A673 (cell line): ENCODE results near the gene SUSD5. TPM values are rescaled to one million over a fixed set of nuclear protein-coding genes. Genes with fewer than 3 reads are reported as not detected.
A peak's percentile ranks its signal among the peaks of the same experiment; 100 is the strongest.
"Not testable (repeated sequence)": the region's sequence is repeated elsewhere in the genome, so short reads cannot be mapped to it uniquely, and the experiment has no call there.

Source experiments
- BruUV-seq: library from RNA; stranded (reverse); fragments of 400-500 nt; replicated peaks from 2 replicates; lab custom pipeline; 2021; lab: Mats Ljungman, UMichigan
- CTCF ChIA-PET: fragments of 300-600 bp; sonication (Branson Sonifier 250); formaldehyde crosslinking; loops from one replicate; lab custom pipeline; 2022; ENCODE audit warnings: antibody characterized with exemption; lab: Charles Lee
- POLR2A ChIA-PET: fragments of 300-600 bp; sonication (Branson Sonifier 250); formaldehyde crosslinking; loops from one replicate; lab custom pipeline; 2022; ENCODE audit warnings: antibody characterized with exemption; ENCODE audit not compliant: low non-redundant PET; lab: Charles Lee
- DNase-seq: peaks from one replicate; pipeline ENCODE4 v3.0.0-alpha.2; 2015; ENCODE audit warnings: low spot score
- H3K27ac ChIP-seq: fragments of 200-600 bp; sonication (generic); 2 replicates; pipeline ENCODE4 v1.5.1; 2016; ENCODE audit warnings: mixed run types, low read depth, mild to moderate bottlenecking, mixed read lengths, antibody characterized with exemption, low read length; ENCODE audit not compliant: poor library complexity, severe bottlenecking
- H3K27me3 ChIP-seq: fragments of 200-600 bp; sonication (generic); replicated peaks from 2 replicates; pipeline ENCODE4 v1.6.1; 2017; ENCODE audit warnings: mixed run types, low read depth, mild to moderate bottlenecking, mixed read lengths, antibody characterized with exemption, low read length; ENCODE audit not compliant: insufficient read depth, poor library complexity
- H3K36me3 ChIP-seq: fragments of 200-600 bp; sonication (generic); 2 replicates; pipeline ENCODE4 v1.6.1; 2016; ENCODE audit warnings: mixed run types, mild to moderate bottlenecking, mixed read lengths, antibody characterized with exemption, low read length; ENCODE audit not compliant: insufficient read depth, poor library complexity, severe bottlenecking
- H3K4me1 ChIP-seq: fragments of 200-600 bp; sonication (generic); 2 replicates; pipeline ENCODE4 v1.6.1; 2017; ENCODE audit warnings: mixed run types, mild to moderate bottlenecking, mixed read lengths, antibody characterized with exemption, low read length; ENCODE audit not compliant: insufficient read depth, poor library complexity, severe bottlenecking
- H3K4me3 ChIP-seq: fragments of 200-600 bp; sonication (generic); 2 replicates; pipeline ENCODE4 v1.5.1; 2016; ENCODE audit warnings: low read depth, mixed run types, mild to moderate bottlenecking, mixed read lengths, low read length; ENCODE audit not compliant: poor library complexity, severe bottlenecking
- H3K9me3 ChIP-seq: fragments of 200-600 bp; sonication (generic); 2 replicates; pipeline ENCODE4 v1.6.1; 2016; ENCODE audit warnings: mixed run types, low read depth, mild to moderate bottlenecking, mixed read lengths, antibody characterized with exemption, low read length; ENCODE audit not compliant: poor library complexity, severe bottlenecking
- EZH2 ChIP-seq: fragments of 200-600 bp; sonication (generic); IDR thresholded peaks from 2 replicates; pipeline ENCODE4 v1.6.1; 2017; ENCODE audit warnings: borderline replicate concordance, low read depth, mild to moderate bottlenecking, mixed read lengths, antibody characterized with exemption, low read length; ENCODE audit not compliant: poor library complexity, severe bottlenecking
- intact Hi-C: fragments of 100-400 bp; cut with micrococcal nuclease; formaldehyde crosslinking; loops from one replicate; pipeline ENCODE4 v1.10.0; 2022; ENCODE audit not compliant: unreplicated experiment
- total RNA-seq: library from RNA; stranded (reverse); gene quantifications from 2 replicates; pipeline ENCODE4 v1.2.3, GENCODE V29; 2021
- TF ChIP-seq, protein P1 (sequence below): fragments of 300-800, 200-600 bp; sonication (generic); conservative IDR thresholded peaks from 2 replicates; pipeline ENCODE4 v1.5.1; 2017; ENCODE audit warnings: low read depth, mild to moderate bottlenecking, antibody characterized with exemption, low read length, moderate library complexity, mixed read lengths

Gene SUSD5
- total RNA-seq, 1 experiment from 2014 or later: 0.97 TPM

DNA sequence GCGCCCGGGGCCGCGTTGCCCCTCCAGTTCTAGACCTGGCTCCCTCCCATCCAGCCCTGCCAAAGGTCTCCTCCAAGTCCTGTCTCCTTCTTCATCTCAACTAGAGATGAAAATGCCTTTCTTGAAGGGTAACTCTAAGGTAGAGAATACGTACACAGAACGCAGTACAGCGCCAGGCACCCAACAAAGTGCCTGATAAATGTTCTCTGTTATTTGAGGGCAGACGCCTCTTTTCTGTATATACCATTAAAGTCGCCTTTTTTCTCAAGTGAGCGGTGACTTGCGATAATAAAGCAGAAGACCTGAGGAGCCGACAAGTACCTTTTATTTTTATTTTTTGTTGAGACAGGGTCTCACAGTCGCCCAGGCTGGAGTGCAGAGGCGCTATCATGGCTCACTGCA is 104.0 kb downstream of the SUSD5 start:
- POLR2A ChIA-PET: no interaction called here
- no peak for DNase-seq
- Histone ChIP-seq H3K4me3 (peak overlapping the region; percentile 72), H3K36me3 (no peaks in the 10 kb centered on the region), H3K9me3 (no peaks in the 10 kb centered on the region), H3K27me3 (no peaks in the 10 kb centered on the region), H3K27ac (peak overlapping the region; percentile 92), H3K4me1 (peaks cover 3% of the 10 kb centered on the region)
- intact Hi-C loops: no loop called here
- no TSS peak for BruUV-seq
- TF ChIP-seq, protein P1, sequence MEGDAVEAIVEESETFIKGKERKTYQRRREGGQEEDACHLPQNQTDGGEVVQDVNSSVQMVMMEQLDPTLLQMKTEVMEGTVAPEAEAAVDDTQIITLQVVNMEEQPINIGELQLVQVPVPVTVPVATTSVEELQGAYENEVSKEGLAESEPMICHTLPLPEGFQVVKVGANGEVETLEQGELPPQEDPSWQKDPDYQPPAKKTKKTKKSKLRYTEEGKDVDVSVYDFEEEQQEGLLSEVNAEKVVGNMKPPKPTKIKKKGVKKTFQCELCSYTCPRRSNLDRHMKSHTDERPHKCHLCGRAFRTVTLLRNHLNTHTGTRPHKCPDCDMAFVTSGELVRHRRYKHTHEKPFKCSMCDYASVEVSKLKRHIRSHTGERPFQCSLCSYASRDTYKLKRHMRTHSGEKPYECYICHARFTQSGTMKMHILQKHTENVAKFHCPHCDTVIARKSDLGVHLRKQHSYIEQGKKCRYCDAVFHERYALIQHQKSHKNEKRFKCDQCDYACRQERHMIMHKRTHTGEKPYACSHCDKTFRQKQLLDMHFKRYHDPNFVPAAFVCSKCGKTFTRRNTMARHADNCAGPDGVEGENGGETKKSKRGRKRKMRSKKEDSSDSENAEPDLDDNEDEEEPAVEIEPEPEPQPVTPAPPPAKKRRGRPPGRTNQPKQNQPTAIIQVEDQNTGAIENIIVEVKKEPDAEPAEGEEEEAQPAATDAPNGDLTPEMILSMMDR: no peak
- no peak for TF ChIP-seq EZH2
- CTCF ChIA-PET: interaction anchor here (0.9 kb wide), 1 partner anchor 167 kb away, joined by 3 read pairs; no protein-coding TSS in a partner anchor

DNA sequence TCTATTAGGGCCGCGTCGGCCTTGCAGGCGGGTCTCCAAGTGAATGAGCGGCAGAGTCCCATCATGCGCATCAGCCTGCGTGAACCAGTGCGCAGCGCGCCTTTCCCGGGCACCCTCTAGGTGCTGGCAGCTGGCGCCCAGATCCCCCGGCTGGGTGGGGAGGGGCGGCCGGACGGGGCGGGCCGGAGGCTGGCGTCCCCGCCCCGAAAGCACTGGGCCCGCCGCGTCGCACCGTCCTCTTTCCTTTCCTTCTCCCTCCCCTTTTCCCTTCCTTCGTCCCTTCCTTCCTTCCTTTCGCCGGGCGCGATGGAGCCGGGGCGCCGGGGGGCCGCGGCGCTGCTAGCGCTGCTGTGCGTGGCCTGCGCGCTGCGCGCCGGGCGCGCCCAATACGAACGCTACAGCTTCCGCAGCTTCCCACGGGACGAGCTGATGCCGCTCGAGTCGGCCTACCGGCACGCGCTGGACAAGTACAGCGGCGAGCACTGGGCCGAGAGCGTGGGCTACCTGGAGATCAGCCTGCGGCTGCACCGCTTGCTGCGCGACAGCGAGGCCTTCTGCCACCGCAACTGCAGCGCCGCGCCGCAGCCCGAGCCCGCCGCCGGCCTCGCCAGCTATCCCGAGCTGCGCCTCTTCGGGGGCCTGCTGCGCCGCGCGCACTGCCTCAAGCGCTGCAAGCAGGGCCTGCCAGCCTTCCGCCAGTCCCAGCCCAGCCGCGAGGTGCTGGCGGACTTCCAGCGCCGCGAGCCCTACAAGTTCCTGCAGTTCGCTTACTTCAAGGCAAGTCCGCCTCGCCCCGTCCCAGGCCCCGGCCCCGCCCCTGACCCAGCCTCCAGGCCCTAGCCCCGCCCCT is 104.6 kb downstream of the SUSD5 start, which contains the start of gene CRTAP:
Gene CRTAP (plus strand): TSS at position 243 of the 850 bp plus-strand sequence. CDS start 64 bp downstream, at position 307.
- H3K27me3 ChIP-seq: no peaks in the 10 kb centered on the region
- peaks cover 3% of the 10 kb centered on the region for H3K4me1 ChIP-seq
- peak; percentile 96 for DNase-seq
- intact Hi-C loops: no loop called here
- BruUV-seq: no TSS peak
- H3K4me3 ChIP-seq: peak within 1 kb of the TSS; percentile 72
- H3K36me3 ChIP-seq: no peaks in the 10 kb centered on the region
- ChIA-PET CTCF (interaction anchor here (0.9 kb wide), 1 partner anchor 167 kb away, joined by 3 read pairs; no protein-coding TSS in a partner anchor), POLR2A (no interaction called here)
- H3K27ac ChIP-seq: peak within 1 kb of the TSS; percentile 92
- H3K9me3 ChIP-seq: no peaks in the 10 kb centered on the region
- TF ChIP-seq EZH2: no peak
- TF ChIP-seq, protein P1: no peak

DNA sequence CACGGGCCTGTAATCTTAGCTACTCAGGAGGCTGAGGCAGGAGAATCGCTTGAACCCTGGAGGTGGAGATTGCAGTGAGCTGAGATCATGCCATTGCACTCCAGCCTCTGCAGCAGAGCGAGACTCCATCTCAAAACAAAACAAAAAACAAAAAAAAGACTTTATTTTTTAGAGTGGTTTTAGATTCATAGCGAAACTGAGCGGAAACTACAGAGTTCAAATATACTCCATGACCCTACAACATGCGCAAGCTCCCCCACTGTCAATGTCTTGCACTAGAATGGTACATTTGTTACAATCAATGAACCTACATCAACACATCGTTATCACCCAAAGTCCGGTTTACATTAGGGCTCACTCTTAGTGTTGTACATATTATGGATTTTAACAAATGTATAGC is 107.0 kb downstream of the SUSD5 start:
- Histone ChIP-seq H3K4me3 (no peak overlapping the region), H3K27me3 (no peaks in the 10 kb centered on the region), H3K27ac (no peak overlapping the region), H3K36me3 (no peaks in the 10 kb centered on the region), H3K4me1 (peaks cover 3% of the 10 kb centered on the region), H3K9me3 (no peaks in the 10 kb centered on the region)
- no peak for TF ChIP-seq EZH2
- TF ChIP-seq, protein P1: no peak
- intact Hi-C loops: no loop called here
- DNase-seq: no peak
- BruUV-seq: no TSS peak
- POLR2A ChIA-PET: no interaction called here
- CTCF ChIA-PET: interaction anchor here (0.6 kb wide), 1 partner anchor 37 kb away, joined by 4 read pairs; no protein-coding TSS in a partner anchor

DNA sequence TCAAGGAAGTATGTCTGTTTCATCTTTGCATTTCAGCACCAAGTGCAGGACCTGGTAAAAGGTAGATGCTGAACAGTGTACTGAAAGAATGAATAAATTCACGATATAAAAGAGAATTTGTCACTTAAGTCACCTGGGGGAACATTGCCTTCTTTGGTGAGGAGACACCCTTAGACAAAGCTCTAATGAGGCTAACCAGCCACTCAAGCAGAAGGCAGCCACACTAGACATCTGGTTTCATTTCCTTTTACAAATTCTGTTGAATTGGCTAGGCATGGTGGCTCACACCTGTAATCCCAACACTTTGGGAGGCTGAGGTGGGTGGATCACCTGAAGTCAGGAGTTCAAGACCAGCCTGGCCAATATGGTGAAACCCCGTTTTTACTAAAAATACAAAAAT is 111.8 kb downstream of the SUSD5 start:
- intact Hi-C loops, H3K27me3 ChIP-seq, H3K36me3 ChIP-seq, H3K27ac ChIP-seq, H3K9me3 ChIP-seq, BruUV-seq, CTCF ChIA-PET, H3K4me1 ChIP-seq, POLR2A ChIA-PET, DNase-seq, H3K4me3 ChIP-seq: not testable (repeated sequence)
